Calu3 (cell line): ENCODE results near the gene TPST1. TPM values are rescaled to one million over a fixed set of nuclear protein-coding genes. Genes with fewer than 3 reads are reported as not detected.

ENCODE experiments used
- BruUV-seq: library from RNA; stranded (reverse); fragments of 400-500 nt; replicated peaks from 2 replicates; lab custom pipeline; 2021; lab: Mats Ljungman, UMichigan
- CTCF ChIA-PET: fragments of 300-600 bp; sonication (Branson Sonifier 250); formaldehyde crosslinking; loops from one replicate; lab custom pipeline; 2022; ENCODE audit warnings: antibody characterized with exemption; lab: Charles Lee
- DNase-seq: peaks from one replicate; pipeline ENCODE4 v3.0.0; 2022
- H3K27ac Mint-ChIP-seq: one replicate; pipeline ENCODE4 v1.8.0; 2022; ENCODE audit warnings: mixed read lengths; ENCODE audit not compliant: unreplicated experiment
- H3K27me3 Mint-ChIP-seq: one replicate; pipeline ENCODE4 v1.8.0; 2022; ENCODE audit warnings: mixed read lengths; ENCODE audit not compliant: unreplicated experiment
- H3K36me3 Mint-ChIP-seq: one replicate; pipeline ENCODE4 v1.8.0; 2022; ENCODE audit warnings: mild to moderate bottlenecking, moderate library complexity, mixed read lengths; ENCODE audit not compliant: insufficient read depth, unreplicated experiment
- H3K4me1 Mint-ChIP-seq: one replicate; pipeline ENCODE4 v1.8.0; 2022; ENCODE audit warnings: mild to moderate bottlenecking, low read depth, mixed read lengths; ENCODE audit not compliant: unreplicated experiment
- H3K4me3 Mint-ChIP-seq: one replicate; pipeline ENCODE4 v1.8.0; 2022; ENCODE audit warnings: mild to moderate bottlenecking, low read depth, moderate library complexity, mixed read lengths; ENCODE audit not compliant: unreplicated experiment
- H3K9me3 Mint-ChIP-seq: one replicate; pipeline ENCODE4 v1.8.0; 2022; ENCODE audit warnings: low read depth, mixed read lengths; ENCODE audit not compliant: unreplicated experiment
- intact Hi-C: fragments of 100-400 bp; cut with micrococcal nuclease; formaldehyde crosslinking; loops from one replicate; pipeline ENCODE4 v1.10.0; 2022; ENCODE audit not compliant: unreplicated experiment
- total RNA-seq: library from RNA; stranded (reverse); gene quantifications from 2 replicates; pipeline ENCODE4 v1.2.3, GENCODE V29; 2022
- TF ChIP-seq, protein P1 (sequence below): fragments of 200-600 bp; IDR thresholded peaks from one replicate; pipeline ENCODE4 v1.8.0; 2022; ENCODE audit warnings: antibody characterized with exemption; ENCODE audit not compliant: unreplicated experiment

The TPST1 gene
- total RNA-seq, 1 experiment from 2014 or later, result 11.4 TPM

DNA sequence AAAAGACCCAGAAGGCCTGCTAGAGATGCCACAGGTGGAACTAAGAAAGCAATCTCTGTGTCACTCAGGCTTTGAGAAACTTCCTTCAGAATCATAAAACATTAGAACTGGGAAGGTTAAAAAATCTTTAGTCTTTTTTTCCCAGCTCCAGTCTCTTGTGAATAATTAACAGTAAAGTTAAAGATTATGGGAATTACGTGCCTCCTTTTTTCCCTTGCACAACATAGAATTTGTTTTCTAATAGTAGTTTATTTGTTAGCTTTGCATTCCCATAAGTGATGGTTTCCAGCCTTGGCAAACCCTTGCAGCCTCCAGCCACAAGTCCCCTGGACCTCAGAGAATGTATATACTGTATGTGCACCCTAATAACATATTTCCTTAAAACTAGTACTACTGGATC, 128.3 kb downstream of the TPST1 start:
- Mint-ChIP-seq H3K4me3 (peak overlapping the region; percentile 4), H3K27ac (peak overlapping the region; percentile 31), H3K36me3 (no peaks in the 10 kb centered on the region), H3K27me3 (no peaks in the 10 kb centered on the region), H3K9me3 (peaks cover 4% of the 10 kb centered on the region), H3K4me1 (peaks cover 19% of the 10 kb centered on the region)
- no peak for DNase-seq
- BruUV-seq, result no TSS peak
- intact Hi-C loops, result no loop called here
- CTCF ChIA-PET, result no interaction called here
- TF ChIP-seq, protein P1, sequence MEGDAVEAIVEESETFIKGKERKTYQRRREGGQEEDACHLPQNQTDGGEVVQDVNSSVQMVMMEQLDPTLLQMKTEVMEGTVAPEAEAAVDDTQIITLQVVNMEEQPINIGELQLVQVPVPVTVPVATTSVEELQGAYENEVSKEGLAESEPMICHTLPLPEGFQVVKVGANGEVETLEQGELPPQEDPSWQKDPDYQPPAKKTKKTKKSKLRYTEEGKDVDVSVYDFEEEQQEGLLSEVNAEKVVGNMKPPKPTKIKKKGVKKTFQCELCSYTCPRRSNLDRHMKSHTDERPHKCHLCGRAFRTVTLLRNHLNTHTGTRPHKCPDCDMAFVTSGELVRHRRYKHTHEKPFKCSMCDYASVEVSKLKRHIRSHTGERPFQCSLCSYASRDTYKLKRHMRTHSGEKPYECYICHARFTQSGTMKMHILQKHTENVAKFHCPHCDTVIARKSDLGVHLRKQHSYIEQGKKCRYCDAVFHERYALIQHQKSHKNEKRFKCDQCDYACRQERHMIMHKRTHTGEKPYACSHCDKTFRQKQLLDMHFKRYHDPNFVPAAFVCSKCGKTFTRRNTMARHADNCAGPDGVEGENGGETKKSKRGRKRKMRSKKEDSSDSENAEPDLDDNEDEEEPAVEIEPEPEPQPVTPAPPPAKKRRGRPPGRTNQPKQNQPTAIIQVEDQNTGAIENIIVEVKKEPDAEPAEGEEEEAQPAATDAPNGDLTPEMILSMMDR, result no peak

DNA sequence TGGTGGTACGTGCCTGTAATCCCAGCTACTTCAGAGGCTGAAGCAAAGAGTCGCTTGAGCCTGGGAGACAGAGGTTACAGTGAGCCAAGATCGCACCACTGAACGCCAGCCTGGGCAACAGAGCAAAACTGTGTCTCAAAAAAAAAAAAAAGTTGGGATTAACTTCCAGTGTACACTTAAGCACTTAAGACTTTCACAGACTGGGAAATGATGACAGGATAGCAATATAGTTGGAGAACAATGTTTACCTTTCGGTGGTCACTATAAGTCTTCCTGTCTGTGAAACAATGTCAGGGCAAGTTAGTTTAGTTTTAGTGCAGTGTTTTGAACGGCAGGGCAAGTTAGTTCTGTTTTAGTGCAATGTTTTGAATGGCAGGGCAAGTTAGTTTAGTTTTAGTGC, 130.2 kb downstream of the TPST1 start:
- no peak overlapping the region for H3K27ac Mint-ChIP-seq
- TF ChIP-seq, protein P1, result no peak
- H3K36me3 Mint-ChIP-seq, result no peaks in the 10 kb centered on the region
- no peak for DNase-seq
- peaks cover 4% of the 10 kb centered on the region for H3K9me3 Mint-ChIP-seq
- BruUV-seq, result no TSS peak
- intact Hi-C loops, result no loop called here
- CTCF ChIA-PET, result interaction anchor here (0.7 kb wide), 1 partner anchor 368 kb away, joined by 3 read pairs; no protein-coding TSS in a partner anchor
- no peak overlapping the region for H3K4me3 Mint-ChIP-seq
- H3K27me3 Mint-ChIP-seq, result no peaks in the 10 kb centered on the region
- peaks cover 19% of the 10 kb centered on the region for H3K4me1 Mint-ChIP-seq

DNA sequence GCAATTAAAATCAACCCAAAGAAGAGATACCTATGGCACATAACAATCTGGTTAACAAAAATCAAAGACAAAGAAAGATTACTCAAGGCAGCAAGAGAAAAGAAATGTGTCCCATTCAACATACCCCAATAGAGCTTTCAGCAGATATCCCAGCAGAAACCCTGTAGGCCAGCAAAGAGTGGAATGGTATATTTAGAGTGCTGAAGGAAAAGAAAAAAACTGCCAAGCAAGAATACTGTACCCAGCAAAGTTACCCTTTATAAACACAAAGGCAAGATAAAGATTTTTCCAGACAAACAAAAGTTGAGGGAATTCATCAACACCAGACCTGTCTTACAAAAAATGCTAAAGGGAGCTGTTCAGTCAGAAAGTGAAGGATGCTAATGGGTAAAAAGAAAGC, 131.6 kb downstream of the TPST1 start:
- Mint-ChIP-seq H3K27ac (no peak overlapping the region), H3K4me3 (no peak overlapping the region)
- intact Hi-C loops, result no loop called here

DNA sequence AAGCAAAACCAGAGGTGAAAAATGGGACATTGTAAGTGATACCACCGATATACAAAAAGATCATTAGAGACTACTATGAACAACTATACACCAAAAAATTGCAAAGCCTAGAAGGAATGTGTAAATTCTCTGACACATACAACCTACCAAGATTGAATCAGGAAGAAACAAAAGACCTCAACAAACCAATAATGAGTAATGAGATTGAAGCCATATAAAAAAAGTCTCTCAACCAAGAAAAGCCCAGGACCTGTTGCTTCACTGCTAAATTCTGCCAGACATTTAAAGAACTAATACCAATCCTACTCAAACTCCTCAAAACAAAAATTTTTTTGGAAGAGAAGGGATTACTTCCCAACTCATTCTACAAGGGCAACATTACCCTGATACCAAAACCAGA, 134.0 kb downstream of the TPST1 start:
- H3K4me1 Mint-ChIP-seq, result peaks cover under 1% of the 10 kb centered on the region
- DNase-seq, result no peak
- TF ChIP-seq, protein P1, result no peak
- CTCF ChIA-PET, result no interaction called here
- peaks cover 4% of the 10 kb centered on the region for H3K9me3 Mint-ChIP-seq
- H3K27me3 Mint-ChIP-seq, result no peaks in the 10 kb centered on the region
- no peak overlapping the region for H3K4me3 Mint-ChIP-seq
- intact Hi-C loops, result no loop called here
- no TSS peak for BruUV-seq
- no peak overlapping the region for H3K27ac Mint-ChIP-seq
- no peaks in the 10 kb centered on the region for H3K36me3 Mint-ChIP-seq

More for the DNA sequence above, 131.6 kb downstream of the TPST1 start:
- no peaks in the 10 kb centered on the region for H3K27me3 Mint-ChIP-seq
- CTCF ChIA-PET, result no interaction called here
- no TSS peak for BruUV-seq
- no peak for DNase-seq
- no peaks in the 10 kb centered on the region for H3K36me3 Mint-ChIP-seq
- H3K4me1 Mint-ChIP-seq, result peaks cover 19% of the 10 kb centered on the region
- H3K9me3 Mint-ChIP-seq, result peaks cover 4% of the 10 kb centered on the region
- TF ChIP-seq, protein P1, result no peak
